Stimulated activated CD8-positive, alpha-beta memory T cell treated with anti-CD3 and anti-CD28 coated beads, Interleukin-4, amount 100 ng/mL, for 4 hours (primary cell): ENCODE results near the gene PIK3AP1.

Experiments used
- DNase-seq, 2 donors: peaks; one replicate each; pipeline ENCODE4 v3.0.0-alpha.2; 2020; ENCODE audit warnings: low read depth in 2 of 2, low spot score in 1 of 2

PIK3AP1 gene

DNA sequence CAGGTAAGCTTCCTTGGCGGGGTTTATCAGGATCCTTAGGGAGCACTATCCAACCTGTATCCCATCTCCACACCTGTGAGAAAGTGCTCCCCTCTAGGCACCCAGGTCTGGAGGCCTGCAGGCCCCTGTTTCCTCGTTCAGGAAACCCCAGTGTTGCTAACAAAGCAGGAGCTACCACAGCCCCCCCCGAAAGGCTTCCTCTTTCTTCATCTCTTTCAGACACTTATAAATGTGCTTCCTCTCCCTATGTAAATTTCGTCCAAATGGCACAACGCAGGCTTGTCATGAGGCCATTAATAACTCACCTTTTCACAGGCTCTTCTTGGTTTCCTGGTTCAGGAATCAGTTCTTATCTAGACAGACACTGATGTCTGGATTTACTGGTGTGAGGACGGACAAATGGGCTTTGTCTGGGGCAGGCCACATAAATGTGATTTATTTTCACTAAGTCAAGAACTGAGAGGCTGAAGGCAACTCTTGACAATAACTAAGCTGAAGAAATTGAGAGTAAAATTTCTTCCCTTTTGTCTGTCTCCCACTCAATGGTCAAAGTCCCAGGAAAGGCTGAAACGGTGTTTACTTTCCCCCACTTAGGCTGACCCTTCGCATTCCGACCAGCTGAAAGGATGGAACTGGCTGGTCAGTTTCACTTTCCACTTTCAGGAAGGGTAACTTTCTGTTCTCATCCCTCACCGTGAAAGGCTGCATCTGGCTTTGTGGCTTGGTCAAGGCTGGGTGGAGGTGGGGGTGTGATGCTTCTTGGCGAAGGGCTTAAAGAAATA is 46.8 kb downstream of the PIK3AP1 start:
- no peak for DNase-seq

DNA sequence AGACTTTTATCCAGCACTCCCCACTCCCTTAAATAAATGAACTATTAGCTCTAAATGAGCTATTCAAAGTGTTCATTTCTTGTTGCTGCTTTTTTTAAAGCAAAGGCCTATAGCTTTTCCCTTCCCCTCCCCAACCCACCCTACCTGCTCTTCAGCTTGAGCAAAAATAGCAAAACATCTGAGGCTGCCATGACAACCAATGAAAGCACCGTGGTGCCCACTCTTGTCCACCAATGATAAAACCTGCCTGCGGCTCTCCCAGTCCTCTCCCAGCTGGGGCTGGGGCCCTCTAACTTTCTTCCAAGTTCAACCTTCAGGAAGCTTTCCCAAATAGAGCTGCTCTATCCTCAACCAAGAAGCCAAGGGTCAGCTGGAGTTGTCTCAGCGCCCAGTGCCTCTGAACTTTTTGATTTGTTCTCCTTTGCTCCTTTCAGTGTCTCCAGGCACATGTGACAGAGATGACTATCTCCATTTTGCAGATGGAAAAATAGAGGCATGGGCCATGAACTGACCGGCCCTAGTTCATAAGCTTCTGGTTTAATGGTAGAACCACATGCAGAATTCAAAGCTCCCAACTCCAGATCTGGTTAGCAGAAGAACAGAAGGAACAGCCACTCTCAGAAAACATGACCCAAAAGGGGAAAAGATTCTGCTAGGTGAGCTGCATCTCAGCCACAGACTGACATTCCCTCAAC is 47.7 kb downstream of the PIK3AP1 start:
- DNase-seq: no peak

DNA sequence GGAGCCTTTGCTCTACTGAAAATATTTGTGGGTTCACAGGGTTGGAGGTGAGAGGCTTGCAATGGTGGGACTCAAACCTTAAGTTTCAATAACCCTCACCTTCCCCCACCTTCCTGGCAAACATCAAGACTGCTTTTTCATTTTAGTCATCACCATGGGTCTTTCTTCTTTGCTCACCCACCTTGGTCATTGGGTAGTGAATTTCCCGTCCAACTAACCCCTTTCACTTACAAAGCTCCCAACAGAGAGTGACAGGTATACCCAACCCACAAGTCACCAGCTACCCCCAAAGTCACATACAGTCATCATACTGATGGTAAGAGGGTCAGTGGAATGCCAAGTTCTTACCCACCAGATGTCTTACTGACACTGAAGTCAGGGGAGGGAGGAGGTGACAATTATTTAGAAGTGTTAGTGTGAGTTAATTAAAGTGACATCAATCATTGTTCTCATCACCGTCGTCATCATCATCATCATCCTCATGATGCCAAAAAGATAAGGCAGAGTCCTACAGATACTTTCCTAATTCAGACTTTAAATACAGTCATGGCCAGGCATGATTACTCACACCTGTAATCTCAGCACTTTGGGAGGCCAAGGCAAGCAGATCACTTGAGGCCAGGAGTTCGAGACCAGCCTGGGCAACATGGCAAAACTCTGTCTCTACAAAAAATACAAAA is 49.0 kb downstream of the PIK3AP1 start:
- no peak for DNase-seq

DNA sequence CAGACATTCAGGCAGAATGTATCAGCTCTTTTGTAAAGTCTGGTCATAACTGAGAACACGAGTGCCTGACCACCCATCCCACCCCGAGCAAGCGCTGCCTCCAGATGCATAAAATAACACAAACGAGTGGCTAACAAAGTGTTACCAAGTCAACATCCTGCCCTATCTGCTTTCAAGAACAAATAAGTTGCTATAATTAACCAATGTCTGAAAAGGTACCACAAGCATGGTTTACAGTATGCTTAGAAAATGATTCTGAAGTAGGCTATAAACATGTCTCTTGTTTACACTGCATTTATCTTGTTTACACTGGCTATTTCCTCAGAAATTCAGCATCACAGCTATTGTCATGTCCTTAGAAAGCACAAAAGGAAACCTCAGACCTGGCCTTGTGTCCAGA is 49.5 kb downstream of the PIK3AP1 start:
- DNase-seq: no peak

DNA sequence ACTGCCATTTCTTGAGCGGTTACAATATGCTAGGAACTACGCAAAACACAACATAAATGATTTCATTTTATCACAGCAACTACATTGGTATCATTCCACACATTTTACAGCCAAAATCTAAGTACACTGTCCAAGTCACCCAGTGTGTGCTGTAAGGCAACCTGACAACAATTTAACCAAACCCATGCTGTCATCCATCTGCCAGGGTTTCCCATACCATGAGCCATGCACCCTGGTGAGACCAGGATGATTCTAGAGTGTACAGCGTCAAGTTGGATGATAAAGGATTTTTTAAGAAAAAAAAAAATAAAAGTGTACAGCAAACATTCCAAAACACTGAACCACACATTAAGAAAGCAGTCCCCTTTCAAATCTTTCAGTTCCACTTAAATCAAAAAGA is 52.9 kb downstream of the PIK3AP1 start:
- no peak for DNase-seq

DNA sequence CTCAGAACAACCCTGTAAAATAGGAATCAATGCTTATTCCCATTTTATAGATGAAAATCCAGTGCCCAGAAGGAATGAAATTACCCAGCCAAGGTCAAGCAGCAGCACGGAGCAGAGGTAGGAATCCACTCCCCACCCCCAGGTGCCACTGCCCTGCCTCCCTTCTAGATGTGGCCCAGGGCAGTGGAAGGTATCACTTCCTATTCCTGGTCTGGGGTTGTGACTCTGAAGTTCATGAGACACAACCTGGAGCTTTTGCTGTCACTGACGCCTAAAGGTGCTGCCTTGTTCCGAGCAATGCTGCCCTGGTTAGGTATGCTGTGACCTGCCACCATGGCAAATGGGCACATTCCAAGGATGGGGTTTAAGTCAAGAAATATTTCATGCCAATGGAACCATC is 53.6 kb downstream of the PIK3AP1 start:
- no peak for DNase-seq

DNA sequence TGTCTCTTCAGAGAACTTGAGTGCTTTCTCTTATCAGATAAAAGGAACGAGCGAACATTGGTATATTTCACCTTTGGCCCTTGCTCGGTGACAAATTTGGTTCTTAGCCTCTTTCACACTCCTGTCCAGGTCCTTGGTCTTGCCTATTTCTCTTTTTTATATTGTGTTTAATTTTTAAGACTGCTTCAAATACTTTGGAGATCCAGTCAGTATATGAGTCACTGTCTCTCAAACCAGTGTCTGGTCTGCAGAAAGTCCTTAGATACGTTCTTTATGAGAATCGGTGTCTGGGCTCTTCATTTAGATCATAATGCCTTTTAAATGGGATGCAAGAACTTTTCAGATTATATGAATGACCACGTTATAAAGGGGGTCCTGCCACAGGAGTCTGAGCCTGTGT is 55.0 kb downstream of the PIK3AP1 start:
- DNase-seq: no peak

DNA sequence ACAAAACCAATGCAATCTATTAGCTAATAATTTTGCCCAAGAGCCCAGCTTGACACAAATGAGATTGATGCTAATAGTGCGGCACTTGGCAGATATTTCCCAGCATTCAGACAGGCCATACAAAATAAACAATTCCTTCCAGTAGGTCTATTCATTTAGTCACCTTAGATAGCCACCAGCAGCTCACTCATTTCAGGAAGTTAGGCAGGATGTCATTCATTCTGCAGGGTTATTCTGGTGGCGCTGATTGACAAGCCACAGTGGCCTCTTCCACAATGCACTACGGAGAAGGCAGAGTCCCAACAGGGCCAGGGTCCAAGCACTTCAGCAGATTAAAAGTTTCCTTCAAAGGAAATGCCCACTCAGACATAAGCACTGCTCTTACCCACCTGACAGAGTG is 55.8 kb downstream of the PIK3AP1 start:
- no peak for DNase-seq

DNA sequence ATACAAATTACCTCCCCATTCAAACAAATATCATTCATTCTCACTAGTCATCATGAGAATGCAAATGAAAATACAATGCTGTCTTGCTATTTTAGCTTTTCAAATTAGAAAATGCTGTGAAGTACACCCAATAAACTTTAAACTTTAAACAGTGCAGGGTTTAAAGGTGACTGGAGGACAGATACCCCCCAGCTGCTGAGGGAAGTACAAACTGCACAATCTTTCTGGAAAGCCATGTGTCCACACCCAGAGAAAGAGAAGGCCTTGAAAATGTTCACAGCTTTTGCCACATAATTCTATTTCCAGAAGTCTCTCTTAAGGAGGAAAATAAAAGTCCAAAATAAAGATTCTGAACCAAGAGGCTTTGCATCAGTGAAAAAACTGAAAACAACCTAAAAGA is 56.5 kb downstream of the PIK3AP1 start:
- DNase-seq: no peak

DNA sequence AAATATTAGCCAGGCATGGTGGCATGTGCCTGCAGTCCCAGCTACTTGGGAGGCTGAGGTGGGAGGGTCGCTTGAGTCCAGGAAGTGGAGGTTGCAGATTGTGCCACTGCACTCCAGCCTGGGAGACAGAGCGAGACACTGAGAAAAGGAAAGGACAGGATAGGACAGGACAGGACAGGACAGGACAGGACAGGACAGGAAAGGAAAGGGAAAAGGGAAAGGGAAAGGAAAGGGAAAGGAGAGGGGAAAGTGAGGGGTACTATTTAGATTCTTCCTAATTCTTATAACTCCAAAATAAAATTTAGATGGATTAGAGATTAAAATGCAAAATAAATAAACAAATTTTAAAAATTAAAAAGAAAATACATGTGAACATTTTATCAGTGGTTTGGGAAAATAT is 58.7 kb downstream of the PIK3AP1 start:
- no peak for DNase-seq

DNA sequence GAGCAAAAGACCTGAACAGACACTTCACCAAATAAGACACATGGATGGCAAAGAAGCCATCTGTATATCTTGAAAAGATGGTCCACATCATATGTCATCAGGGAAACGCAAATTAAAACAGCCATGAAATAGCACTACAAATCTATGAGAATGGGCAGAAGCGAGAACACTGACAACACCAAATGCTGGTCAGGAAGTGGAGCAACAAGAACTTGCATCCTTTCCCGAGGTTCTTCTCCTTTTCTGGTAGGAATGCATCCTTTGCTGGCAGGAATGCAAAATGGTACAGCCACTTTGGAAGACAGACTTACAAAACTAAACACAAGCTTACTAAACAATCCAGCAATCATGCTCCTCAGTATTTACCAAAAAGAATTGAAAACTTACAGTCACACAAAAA is 60.0 kb downstream of the PIK3AP1 start:
- DNase-seq: no peak

DNA sequence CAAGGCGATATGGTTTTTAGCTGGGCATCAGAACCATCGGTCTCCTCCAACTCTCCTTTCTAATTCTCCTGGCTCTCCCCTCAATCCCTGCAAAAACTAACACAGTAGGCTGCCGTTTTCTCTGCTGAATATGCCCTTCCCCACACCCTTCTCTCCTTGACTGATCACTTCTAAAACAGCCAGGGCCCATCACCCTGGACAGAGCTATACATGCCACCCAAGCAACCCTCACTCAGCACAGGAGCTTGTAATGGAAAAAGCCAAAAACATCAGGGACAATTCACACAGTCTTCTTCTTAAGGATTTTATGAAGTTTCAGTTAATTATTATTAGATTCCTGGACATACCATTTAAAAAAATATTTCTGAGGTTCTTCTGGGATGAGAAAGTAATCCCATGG is 61.5 kb downstream of the PIK3AP1 start:
- DNase-seq: no peak

DNA sequence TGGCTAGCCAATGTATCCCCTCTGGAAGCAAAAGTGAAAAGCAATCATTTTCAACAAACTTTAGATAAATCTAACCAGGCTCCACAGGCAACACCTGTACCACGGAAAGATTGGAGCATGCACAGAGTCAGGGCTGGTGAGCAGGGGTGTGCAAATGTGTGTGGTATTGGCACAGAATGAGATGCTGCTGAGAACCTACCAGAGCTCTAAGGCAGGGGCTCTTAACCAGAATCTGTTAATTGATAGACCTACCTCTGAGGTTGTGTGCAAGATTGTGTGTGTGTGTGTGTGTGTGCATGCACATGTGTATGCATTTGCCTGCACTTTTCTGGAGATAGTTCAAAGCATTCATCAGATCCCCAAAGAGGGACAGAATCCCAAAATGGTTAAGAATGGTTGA is 62.9 kb downstream of the PIK3AP1 start:
- no peak for DNase-seq

DNA sequence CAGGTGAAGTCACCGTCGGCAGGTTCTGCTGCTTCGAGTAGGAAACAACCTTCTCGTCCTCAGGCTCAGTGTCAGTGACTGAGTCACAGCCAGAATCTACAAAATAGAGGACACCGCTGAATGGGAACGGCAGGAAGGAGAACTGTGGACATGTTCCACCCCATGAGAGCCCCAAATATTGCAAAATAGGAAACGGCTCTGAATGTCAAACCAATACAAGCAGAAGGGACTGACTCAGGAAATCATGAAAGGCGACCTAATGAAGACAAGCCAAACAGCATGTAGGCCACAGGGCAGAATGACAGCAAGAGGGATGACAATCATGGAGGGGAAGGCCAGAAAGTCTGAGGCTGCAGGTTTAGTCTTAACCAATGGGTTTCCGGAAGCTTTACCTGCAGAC is 63.5 kb downstream of the PIK3AP1 start:
- DNase-seq: no peak

DNA sequence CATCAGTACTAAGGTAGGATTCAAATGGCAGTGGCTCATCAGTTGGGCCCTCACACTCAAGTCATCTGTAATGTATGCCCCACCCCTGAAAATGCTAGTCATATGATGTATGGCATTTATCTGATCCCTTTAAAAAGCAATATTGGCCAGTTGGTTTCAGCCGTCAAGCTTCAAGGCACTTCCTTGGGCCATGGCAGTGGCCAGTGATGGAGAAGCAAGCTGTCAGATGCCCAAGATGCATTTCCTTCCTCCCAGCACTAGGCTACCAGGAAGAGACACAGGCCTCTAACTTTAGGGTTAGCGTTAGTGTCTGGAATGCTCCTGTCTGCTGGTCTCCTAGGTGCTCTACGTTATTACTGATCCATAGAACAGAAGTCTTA is 64.1 kb downstream of the PIK3AP1 start:
- no peak for DNase-seq

DNA sequence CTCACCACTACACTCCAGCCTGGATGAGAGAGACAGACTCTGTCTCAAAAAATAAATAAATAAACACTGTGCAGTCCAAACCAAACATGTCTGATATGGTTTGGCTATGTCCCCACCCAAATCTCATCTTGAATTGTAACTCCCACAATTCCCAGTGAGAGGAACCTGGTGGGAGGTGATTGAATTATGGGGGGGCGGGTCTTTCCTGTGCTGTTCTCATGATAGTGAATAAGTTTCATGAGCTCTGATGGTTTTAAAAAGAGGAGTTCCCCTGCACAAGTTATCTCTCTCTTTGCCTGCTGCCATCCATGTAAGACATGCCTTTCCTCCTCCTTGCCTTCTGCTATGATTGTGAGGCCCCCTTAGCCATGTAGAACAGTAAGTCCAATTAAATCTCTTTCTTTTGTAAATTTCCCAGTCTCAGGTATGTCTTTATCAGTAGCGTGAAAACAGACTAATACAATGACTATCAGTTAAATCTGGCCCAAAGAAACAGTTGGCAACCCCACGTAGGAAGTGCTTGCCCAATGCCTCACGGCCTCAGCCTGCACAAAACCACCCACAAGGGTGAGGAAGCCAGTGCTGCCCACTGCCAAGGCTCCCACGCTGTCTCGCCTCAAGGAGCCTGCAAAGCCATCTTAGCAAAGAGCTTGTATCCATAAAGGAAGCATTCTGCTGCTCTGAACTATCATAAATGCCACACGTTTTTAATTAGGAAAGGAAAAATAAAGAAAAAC is 64.7 kb downstream of the PIK3AP1 start:
- no peak for DNase-seq

DNA sequence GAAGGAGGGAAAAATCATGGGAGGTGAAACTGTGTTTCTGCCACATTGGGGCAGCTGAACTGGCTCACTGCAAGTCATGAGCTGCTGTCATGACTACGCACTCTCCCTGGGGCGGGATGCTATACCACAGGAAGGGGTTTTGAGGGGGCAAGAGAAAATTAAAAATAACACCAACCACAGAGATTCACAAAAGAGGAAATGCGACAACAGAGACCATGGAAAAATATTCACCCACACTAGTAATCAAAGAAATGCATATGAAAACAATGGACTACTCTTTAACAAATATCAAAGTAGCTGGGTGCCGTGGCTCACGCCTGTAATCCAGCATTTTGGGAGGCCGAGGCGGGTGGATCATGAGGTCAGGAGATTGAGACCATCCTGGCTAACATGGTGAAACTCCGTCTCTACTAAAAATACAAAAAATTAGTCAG is 68.3 kb downstream of the PIK3AP1 start:
- peak in 1 of 2 donors; percentile 24 for DNase-seq

DNA sequence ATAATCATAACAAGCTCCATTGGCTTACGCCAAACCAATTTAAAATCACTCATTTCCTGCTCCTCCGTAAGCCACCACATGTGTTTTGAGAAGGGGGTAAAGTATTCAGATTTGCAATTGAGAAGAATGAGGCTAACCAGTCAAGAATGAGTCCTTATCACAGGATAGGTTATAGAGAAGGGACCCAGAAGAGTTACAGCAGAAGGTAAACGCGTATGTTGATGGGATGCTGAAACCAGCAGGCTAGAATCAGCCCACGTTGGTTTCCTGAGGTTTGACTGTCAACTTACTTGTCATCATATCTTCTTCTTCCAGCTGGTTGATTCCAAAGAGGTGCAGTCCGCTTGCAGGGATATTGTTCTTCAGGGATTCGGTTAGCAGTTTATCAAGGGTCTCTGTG is 69.4 kb downstream of the PIK3AP1 start:
- no peak for DNase-seq

DNA sequence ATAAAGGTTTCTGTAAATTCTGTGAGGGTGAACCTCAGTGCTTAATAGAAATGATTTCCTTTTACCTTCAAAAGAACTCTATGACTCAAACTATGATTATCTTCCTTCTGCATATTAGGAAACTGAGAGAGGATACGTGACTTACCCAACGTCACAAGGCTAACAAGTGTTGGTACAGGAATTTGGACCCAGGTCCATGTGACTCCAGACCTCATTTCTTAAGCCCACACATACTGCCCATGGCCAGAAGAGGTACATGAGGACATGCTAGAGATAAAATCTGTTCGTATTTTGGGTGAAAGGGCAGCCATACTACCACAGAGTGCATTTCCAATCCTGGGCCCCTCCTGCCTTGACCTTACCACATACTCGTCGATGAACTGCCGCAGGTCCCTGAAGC is 72.0 kb downstream of the PIK3AP1 start:
- no peak for DNase-seq

DNA sequence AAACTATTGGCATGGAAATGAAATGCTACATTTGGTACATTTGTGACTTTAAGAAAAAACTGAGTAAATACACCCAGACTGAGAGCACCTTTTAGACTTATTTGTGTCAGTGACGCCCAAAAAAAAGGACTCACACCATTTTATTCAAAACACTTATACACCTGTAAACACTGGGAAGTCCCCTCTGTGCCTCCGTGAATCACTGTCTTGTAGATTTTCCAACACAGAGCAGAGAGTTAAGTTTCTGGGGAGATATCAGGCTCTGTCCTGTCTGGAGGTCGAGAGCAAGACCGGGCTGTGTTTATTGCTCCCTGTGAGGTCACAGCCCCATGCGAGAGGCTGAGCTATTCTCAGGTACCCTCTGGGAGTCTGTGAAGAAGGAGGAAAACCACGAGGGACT is 72.8 kb downstream of the PIK3AP1 start:
- no peak for DNase-seq

DNA sequence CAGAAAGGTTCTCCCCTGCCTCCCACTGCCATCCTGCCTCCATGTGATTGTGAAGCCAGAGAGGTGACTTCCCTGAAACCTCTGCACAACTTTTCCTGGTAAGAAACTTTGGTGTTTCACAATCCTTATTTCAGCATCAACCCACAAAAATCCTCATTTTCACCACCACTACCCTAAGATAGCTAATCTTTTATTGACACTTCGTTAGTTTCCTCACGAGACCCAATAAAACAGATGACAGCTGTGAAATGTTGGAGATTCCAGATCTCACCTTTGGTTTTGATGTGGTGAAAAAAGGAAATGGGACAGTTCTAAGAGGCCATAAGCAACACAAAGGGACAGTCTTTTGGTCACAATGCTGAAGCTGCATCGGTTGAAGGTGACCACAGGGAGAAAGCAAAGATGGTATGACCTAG is 73.6 kb downstream of the PIK3AP1 start:
- DNase-seq: no peak

DNA sequence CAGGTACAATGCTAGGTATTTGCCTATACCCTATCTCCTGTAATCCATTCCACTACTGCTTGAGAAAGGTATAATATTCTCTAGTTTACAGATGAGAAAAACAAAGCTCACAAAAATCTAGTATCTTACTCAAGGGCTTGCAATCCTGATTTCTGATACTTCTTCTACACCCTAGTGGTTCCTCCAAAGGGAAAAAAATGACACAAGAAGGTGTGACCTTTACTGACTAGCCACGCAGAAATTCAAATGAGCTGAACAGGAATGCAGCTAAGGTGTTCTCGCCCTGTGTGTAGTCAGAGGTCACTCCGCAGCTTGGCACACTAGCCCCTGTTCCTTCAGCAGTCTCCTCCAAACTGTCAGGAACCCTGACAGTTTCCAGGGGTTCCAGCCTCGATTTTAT is 74.0 kb downstream of the PIK3AP1 start:
- no peak for DNase-seq
